COLO668 (cell line): ENCODE data around the gene BCLAF3.

Experiments used
- DNase-seq: peaks from one replicate; lab custom pipeline; 2025; ENCODE audit not compliant: unreplicated experiment; lab: John Stamatoyannopoulos, UW

BCLAF3 gene

GRCh38 chrX:19990556-19991349 is at the start of gene BCLAF3:
BCLAF3 (minus strand) TSS chrX:19991061; CDS start chrX:19970264, 20,797 bp downstream.
- peak; percentile 92 for DNase-seq

DNA sequence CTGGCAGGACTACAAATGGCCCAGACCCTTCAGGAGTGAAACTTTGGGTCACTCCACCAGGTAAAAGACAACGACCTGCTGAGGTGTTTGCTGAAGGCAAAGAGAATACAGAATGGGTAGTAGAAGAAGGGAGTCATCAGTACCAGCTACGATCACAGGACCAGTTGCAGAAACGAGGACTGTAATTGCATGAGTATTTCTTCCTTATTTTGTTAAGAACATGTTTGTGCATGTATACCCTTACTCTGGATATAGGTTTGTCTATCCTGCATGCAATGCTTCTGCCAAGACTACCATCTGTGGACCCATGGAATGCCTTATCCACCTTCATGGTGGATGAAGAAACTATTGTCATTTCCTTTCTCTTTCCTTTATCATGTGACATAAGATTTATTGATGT is 48.1 kb upstream of the BCLAF3 start:
- DNase-seq = no peak

DNA sequence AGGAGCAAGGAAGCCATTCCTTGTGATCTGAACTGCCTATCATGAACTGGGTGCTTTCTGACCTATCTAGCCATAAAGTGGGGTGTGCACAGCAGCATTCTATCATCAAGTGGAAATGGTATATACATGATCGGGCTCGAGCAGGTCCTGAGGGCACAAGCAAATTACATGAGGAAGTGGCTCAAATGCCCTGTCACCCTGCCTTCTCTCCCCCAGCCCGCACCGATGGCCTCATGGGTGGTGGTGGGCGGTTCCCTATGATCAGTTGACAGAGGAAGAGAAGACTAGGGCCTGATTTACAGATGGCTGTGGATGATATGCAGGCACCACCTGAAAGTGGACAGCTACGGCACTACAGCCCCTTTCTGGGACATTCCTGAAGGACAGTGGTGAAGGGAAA is 46.3 kb upstream of the BCLAF3 start:
- DNase-seq = no peak

DNA sequence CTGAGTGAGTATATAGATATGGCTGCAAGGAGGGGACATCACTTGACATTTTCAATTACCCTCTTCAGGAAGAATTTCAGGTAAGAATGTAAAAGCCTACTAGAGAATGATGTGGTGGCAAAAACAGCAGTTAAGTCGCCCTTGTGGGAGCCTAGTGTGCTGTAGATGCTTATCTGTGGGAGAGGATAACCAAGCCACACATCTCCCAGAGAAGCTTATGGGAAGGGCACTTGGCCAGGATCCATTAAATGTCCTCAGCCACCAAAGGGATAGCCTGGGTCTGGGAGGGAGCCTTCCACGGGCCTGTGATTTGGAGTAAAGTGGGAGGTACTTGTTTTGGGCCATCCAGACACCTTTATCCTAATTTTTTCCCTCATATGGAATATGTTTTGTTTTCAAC is 41.3 kb upstream of the BCLAF3 start:
- no peak for DNase-seq

DNA sequence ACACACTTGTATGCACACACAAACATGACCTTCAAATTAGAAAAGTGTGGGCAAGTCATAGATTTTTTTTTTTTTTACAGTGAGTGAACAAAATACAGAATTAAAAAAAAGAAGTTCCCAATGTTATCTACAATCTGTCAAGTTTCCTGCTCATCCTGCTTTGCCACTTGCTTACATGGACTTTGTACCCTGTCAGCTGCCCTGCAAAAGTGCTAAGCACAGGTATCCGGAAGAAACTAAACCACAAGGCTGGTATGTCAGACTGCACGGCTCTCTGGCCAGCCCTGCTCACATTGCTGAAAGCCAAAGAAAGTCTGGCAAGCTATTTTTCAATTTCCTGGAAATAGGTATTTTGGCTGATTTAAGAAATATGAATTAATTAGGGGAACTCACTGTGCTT is 38.9 kb upstream of the BCLAF3 start:
- peak; percentile 47 for DNase-seq

DNA sequence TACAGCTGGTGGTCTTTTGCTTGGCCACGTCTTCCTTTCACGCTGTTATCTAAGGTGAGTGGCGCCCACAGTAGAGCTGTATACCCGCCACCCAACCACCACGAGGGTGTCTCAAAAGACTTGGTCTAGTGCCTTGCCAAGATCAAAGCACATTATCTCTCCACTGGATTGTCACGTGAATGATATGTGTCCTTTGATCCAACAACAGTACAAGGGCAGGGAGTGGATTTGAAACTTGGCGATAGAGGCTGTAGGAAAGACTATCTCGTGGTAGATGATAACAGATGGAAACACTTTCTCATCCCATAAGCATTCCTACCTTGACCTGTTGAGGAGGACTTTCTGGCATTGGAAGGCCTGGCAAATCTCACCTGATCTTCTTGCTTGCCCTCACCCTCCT is 37.7 kb upstream of the BCLAF3 start:
- no peak for DNase-seq

GRCh38 chrX:20026278-20026677 is 35.4 kb upstream of the BCLAF3 start:
- DNase-seq = no peak

- DNase-seq = no peak
Measured at GRCh38 chrX:20019672-20020365, 29.0 kb upstream of the BCLAF3 start.

DNA sequence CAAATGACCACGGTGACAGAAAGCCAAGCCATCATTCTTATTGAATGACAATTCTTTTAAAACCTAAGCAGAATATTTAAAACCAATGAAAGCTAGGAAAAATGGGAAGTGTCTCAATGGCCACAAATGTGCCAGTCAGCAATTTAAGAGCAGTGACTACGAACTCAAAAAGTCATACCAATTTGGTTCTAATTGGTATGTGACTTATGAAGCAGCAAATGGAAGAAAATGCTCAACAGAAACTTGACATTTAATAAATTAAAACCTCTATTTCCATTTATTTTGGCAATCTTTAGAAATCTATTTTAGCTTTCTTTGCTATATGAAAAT is 25.7 kb upstream of the BCLAF3 start:
- no peak for DNase-seq

DNA sequence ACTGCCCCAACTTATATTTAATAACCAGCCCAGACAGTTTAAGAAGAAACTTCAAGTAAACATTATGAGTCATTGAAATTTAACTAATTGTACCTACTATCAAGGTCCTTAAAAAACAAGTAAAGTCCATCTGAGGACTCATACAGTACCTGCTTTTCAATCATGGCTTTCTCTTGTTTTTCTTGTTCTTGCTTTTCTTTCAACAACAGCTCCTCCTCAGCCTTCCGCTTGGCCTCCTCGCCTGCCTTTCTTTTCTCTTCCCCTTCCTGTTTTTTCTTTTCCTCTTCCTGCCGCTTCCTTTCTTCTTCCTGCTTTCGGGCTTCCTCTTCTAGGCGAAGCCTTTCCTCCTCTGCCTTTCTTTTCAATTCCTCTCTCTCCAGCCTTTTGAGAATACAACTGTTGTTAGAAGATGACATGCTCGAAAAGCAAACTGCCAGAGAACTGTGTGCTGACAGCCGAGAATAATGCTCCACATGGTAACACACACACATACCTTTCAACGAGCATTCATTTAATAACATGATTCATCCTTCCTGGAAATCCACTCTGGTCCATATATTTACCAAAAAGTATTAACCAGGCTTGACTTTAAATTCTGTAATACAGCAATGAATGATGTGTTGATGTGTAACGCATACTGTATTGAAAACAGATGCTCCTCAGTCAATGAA is 25.2 kb upstream of the BCLAF3 start:
- DNase-seq = no peak

GRCh38 chrX:20015422-20015821 is 24.6 kb upstream of the BCLAF3 start:
- DNase-seq = no peak

DNA sequence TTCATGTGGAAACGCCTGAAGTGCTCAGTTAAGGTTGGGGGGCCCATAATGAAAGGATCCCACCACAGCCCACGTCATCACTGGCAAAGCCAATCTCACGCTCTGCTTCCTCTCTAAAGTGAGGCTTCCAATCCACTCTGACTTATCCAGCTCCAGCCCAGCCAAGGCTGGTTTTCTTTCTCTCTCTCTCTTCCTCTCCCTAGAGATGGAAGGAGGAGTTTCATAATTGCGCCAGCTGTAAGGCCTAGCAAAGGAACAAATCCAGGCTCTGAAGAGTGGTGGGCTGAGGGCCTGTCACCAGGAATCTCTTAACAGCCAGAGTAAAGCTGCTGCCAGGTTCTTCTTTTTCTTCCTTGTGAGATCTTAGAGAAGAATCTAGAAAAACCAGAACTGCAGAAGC is 20.7 kb upstream of the BCLAF3 start:
- no peak for DNase-seq

GRCh38 chrX:20007962-20008622 is 17.2 kb upstream of the BCLAF3 start:
- no peak for DNase-seq

- no peak for DNase-seq
Measured at GRCh38 chrX:20005883-20006282, 15.0 kb upstream of the BCLAF3 start.

- DNase-seq = no peak
Measured at GRCh38 chrX:20001588-20001987, 10.7 kb upstream of the BCLAF3 start.

DNA sequence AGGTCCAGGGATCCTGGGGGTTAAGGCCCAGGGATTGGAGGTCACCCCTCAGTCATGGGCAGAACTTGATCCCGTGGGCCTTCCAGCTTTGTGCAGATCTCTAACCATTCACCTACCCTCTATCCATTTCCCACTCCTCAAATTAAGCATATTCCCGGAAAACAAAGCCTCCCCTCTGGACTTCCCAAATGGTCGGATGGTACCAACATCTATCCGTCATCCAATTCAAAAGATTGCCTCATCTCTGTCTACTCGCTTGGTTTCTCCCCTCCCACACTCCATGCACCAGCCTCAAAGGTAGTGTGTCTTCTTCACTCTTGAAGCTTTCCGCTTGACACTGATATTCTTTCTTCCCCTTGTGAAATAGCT is 473 bp upstream of the BCLAF3 start:
- no peak for DNase-seq

DNA sequence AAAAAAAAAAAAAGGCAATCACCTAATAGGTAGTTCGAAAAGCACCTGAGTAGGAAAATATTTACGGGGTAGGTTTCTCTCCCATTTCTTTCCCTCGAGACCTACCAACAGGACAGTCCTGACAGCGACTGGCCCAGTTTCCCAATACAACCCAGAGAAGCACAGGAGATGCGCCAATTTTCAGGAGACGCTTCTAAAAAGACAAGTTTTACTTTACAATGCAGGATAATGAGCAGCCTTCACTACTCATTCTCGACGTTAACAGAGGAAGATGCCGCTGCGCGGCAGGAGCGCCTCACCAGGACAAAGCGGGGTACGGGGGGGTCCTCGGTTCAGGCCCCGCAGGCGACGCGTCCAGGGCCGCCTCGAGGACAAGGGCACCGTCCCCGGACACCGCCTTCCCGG is 708 bp downstream of the BCLAF3 start:
- DNase-seq = no peak

- DNase-seq = no peak
Measured at GRCh38 chrX:19987856-19988255, 3.0 kb downstream of the BCLAF3 start.

DNA sequence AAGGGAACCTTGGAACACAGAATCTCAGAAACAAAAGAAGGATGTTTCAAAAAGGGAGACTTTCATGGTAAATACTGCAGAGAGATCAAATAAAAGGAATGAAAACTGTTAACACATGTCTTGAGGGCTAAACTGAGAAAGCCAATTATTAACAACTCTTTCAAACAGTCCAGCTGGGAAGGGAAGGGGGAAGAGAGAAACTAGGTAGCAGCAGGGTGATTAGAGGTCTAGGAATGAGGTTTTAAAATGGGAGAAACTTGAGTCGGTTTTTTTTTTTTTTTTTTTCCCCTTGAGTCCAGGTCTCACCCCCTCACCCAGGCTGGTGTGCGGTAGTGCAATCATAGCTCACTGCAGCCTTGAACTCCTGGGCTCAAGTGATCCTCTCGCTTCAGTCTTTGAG is 4.3 kb downstream of the BCLAF3 start:
- DNase-seq = no peak

- no peak for DNase-seq
Measured at GRCh38 chrX:19981947-19982346, 8.9 kb downstream of the BCLAF3 start.

GRCh38 chrX:19975845-19976244 is 15.0 kb downstream of the BCLAF3 start:
- DNase-seq = no peak

GRCh38 chrX:19972984-19973383 is 17.9 kb downstream of the BCLAF3 start:
- no peak for DNase-seq
